ENCODE measurements around the gene CA5B.
"Not testable (repeated sequence)": the region's sequence is repeated elsewhere in the genome, so short reads cannot be mapped to it uniquely, and the experiment has no call there.

The CA5B gene

DNA sequence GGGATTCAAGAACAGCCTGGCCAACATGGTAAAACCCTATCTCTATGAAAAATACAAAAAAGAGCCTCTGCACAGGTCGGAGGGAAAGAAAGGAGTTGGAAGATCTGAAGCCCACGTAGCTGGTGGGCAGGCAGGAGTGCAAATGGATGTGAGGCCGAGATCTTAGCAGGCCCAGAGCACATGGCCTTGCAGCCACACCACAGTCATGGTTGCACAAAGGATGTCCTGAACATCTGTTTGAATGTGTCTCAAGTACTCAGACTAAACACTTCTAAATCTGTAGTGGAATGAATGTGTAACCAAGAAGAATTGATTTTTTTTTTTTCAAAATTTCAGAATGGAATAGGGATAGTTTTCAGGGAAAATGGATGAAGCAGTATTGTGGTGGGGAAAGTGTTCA is 10.8 kb downstream of the CA5B start:
- no peak for DNase-seq

GRCh38 chrX:15749642-15750610 is 11.9 kb downstream of the CA5B start:
- no peak for DNase-seq

GRCh38 chrX:15750611-15751154 is 12.6 kb downstream of the CA5B start:
- no peak for DNase-seq

- DNase-seq: no peak
Observed at GRCh38 chrX:15751155-15751819, 13.2 kb downstream of the CA5B start.

GRCh38 chrX:15755091-15755490 is 17.0 kb downstream of the CA5B start:
- no peak for DNase-seq

GRCh38 chrX:15758140-15758539 is 20.1 kb downstream of the CA5B start:
- no peak for DNase-seq

DNA sequence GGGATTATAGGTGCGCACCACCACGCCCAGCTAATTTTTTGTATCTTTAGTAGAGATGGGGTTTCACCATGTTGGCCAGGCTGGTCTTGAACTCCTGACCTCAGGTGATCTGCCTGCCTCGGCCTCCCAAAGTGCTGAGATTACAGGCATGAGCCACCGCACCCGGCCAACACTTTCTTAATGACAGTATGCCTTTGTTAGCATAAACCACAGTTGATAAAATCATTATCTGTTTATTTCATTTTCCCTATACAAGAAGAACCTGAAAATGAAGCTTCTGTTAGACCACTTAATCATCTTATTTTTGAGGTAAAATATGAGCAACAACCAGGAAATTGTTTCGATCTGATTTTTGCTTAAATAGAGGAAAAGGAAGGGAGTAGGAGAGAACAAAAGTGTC is 21.8 kb downstream of the CA5B start:
- not testable (repeated sequence) for DNase-seq

GRCh38 chrX:15761564-15762191 is 23.6 kb downstream of the CA5B start:
- DNase-seq: no peak

DNA sequence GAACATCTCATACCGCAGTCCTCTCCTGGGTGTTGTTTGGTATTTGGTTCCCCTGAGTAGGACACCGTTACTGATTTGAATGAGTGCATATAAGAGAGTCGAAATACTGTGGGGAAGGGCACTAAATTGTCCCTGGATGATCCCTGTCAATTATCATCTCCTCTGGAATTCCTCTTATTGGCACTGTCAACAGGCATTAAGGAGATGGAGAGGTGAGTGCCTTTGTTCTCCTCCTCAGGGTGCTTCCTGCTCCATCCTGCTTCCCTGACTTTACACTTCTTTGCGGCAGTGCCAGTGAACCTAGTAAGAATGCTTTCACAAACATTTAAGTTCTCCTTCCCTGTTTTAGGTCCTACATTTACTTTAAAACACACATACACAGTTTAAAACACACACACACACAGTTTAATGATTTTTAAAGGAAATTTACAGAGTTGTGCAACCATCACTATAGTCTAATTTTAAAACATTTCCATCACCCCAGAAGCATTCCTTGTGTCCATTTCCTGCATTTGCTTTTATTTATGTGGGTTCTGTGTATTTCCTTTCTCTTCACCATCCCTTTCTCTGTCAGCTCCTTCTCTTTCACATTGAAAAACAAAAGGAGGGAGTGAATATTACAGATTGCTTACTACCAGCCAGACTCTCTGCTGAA is 31.4 kb downstream of the CA5B start:
- DNase-seq: no peak

- no peak for DNase-seq
Observed at GRCh38 chrX:15781961-15782699, 44.1 kb downstream of the CA5B start.

GRCh38 chrX:15785176-15785750 is 47.2 kb downstream of the CA5B start:
- no peak for DNase-seq

DNA sequence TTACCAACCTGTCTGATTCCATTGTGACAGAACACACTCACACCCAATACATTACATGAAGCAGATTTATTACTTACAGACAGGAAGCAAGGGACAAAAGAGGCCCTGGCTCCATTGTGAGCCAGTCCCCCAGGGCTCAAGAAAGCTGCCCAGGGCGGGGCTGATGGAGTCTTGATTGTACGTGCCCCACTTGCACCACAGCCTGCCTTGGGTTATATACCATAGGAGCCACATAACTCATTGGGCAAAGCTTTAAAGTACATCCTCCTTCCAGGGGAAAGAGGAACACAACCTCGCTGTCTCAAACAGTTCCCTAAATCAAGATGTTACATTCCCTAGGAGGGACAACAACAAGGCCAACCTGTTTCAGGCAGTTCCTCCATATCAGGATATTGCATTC is 48.8 kb downstream of the CA5B start:
- DNase-seq: no peak

DNA sequence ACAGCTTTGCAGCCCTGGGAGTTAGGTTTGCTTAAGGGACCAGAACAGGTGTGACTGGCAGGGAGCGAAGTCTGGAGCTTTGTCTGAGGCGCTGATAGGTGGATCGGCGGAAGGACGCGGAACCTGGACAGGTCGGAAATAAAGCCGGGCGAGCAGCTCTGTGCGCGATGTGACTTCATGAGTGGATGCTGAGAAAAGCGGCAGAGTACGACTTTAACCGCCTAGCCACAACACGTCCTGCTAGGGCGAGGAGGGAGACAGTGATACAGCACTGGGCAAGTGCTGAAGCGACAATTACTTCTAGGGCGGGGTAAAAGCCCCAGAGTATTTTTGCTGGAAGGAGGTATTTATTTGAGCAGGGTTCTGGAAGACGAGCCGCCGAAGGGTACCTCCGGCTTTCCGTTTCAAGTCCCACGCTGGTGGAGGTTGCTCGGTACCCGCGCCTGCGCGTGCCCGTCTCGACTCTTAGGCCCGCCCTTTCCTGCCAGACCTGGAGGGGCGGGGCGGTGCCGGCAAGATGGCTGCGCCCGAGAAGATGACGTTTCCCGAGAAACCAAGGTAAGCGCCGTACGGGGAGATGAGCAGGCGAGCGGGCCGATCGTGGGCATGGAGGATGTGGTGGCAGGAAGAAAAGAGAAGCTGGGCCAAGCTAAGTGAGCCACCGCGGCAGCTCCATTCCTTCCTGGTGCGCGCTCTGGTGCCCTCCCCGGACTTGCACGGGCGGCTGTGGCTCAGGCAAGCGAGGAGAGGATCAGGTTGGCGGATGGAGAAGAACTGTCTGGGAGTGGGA is 52.1 kb downstream of the CA5B start, which contains the start of gene ZRSR2:
Gene ZRSR2 (plus strand): TSS at position 506 of the 790 bp plus-strand sequence. CDS start 12 bp downstream, at position 518.
- peak; percentile 73 to 78 for DNase-seq

DNA sequence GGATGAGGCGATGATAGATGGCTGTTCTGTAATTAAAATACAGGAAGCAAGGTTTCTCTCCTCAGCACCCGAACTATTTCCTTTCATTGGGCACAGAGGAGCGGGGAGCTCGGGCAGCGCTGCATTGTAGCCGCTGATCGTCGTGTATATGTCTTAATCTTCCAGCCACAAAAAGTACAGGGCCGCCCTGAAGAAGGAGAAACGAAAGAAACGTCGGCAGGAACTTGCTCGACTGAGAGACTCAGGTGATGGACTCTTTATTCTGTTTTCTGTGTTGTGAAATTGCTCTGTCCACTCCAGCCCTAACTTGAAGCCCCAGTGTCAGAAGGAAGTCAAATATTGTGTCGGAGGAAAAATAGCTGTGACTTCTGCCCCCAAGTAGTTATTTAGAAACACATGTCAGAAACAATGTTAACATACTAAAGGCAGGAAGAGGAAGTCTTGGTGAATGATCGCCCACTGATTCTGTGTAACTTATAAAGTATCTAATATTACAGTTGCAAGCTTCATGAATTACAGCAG is 52.8 kb downstream of the CA5B start:
- peak; percentile 27 to 38 for DNase-seq

DNA sequence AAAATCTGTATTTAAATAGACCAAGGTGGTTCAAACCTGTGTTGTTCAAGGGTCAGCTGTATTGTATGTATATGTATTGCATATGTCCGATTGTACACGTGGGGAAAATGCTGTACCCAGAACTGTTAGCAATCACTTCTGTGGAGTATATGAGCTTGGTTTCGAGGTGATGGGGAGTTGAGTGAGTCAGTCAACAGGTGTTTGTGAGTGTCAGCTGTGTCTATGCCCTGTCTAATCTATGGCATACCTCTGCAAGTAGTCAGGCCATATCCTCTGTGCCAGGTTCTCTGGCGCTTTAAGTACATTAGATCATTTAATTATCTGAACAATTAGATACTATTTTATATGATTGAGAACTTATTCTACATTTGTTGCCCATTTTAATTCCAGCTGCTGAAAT is 59.6 kb downstream of the CA5B start:
- DNase-seq: no peak

DNA sequence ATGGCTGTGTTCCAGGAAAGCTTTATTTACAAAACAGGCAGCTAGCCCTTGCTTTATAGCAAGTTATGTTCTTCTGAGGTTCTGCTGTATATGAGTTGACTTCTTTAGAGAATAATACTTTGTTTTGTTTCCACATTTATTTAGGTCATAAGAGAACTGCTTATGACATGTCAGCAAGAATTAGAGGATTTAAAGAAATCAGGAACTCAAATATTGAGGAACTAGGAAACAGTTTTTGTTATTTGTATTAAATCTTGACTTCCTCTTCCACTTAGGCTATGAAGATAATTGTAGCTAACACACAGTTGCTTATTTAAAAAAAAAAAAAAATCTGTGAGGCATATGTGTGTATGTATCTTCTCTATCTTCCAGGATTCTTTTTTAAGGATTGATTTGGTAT is 66.5 kb downstream of the CA5B start:
- no peak for DNase-seq

GRCh38 chrX:15808254-15808653 is 70.2 kb downstream of the CA5B start:
- DNase-seq: no peak

DNA sequence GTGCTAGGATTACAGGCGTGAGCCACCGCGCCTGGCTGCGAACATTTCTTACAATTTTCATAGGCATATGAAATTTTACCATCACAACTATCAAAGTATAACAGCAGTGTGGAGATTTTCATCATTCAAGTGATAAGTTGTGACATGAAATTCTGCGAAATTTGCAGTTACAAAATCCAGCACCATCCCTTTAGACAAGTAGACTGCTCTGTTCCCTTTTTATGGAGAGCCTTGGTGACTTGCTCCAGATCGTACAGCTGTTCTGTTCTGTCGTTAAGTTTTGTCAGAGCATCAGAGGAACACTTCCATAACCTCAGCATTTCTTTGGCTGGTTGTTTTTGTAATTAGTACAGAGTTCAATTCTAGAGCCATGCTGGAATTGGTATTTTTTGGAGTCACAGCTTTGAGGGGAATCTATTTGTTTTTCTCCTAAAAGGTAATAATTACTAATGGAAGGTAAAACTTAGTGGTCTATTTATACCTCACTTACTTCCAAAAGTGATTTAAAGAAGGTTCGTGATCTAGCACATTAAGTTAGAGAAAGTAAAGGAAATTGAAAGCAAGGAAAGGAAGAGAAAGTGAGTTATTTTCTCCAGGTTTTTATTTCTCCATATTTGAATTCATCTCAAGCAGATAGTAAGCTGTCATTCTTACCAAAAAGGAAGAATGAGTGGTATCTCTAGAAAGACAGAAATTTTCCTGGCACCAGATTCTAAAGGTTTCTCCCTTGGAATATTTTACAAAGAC is 74.3 kb downstream of the CA5B start:
- no peak for DNase-seq

GRCh38 chrX:15813416-15813815 is 75.3 kb downstream of the CA5B start:
- DNase-seq: no peak

Data from NCI-H187 (cell line).